Transverse colon (tissue), 4 donors: ENCODE data around the gene CFAP126. TPM values are rescaled to one million over a fixed set of nuclear protein-coding genes. Genes with fewer than 3 reads are reported as not detected.
"Not testable (repeated sequence)": the region's sequence is repeated elsewhere in the genome, so short reads cannot be mapped to it uniquely, and the experiment has no call there.

ENCODE experiments used
- DNase-seq: peaks from one replicate; pipeline ENCODE4 v3.0.0-alpha.2; 2019
- H3K27ac ChIP-seq, 4 donors: fragments of 200-600 bp; sonication (generic); 2 replicates each; pipeline ENCODE4 v1.5.1; 2016 to 2018; ENCODE audit warnings: inconsistent platforms in 4 of 4
- H3K27me3 ChIP-seq: fragments of 200-600 bp; sonication (generic); 2 replicates; pipeline ENCODE4 v1.5.1; 2017; ENCODE audit warnings: inconsistent platforms
- H3K36me3 ChIP-seq, 4 donors: fragments of 200-600 bp; sonication (generic); 2 replicates each; pipeline ENCODE4 v1.5.1; 2017 to 2019; ENCODE audit warnings: inconsistent platforms in 4 of 4
- H3K4me1 ChIP-seq, 4 donors: fragments of 200-600 bp; sonication (generic); 2 replicates each; pipeline ENCODE4 v1.5.1; 2017 to 2020; ENCODE audit warnings: inconsistent platforms in 4 of 4
- H3K4me3 ChIP-seq, 4 donors: fragments of 200-600 bp; sonication (generic); 1 replicate in 1 of 4; 2 replicates in 3 of 4; pipeline versions ENCODE4 v1.5.1 to v1.6.1; 2017 to 2019; ENCODE audit warnings: inconsistent platforms in 4 of 4
- H3K9me3 ChIP-seq, 2 donors: fragments of 200-600 bp; sonication (generic); 2 replicates each; pipeline ENCODE4 v1.5.1; 2017 to 2019; ENCODE audit warnings: inconsistent platforms in 2 of 2
- CTCF ChIP-seq, 5 experiments: fragments of 200-600 bp in 3 of 5; fragments of 450-650 bp in 2 of 5; sonication (generic) in 3 of 5; IDR thresholded peaks; 1 replicate in 2 of 5; 2 replicates in 3 of 5; pipeline ENCODE4 v1.5.1; 2016 to 2017; ENCODE audit warnings: antibody characterized with exemption in 5 of 5, inconsistent platforms in 3 of 5, mild to moderate bottlenecking in 2 of 5, moderate library complexity in 1 of 5
- EP300 ChIP-seq: sonication (generic); formaldehyde crosslinking; IDR thresholded peaks from one replicate; pipeline ENCODE4 v1.6.1; 2017; ENCODE audit warnings: antibody characterized with exemption, low read depth
- POLR2A ChIP-seq: fragments of 450-650 bp; IDR thresholded peaks from one replicate; pipeline ENCODE4 v1.6.1; 2016; ENCODE audit warnings: antibody characterized with exemption, mild to moderate bottlenecking, moderate library complexity
- POLR2AphosphoS5 ChIP-seq, 3 donors: sonication (generic); formaldehyde crosslinking; IDR thresholded peaks; one replicate each; pipeline ENCODE4 v1.6.1; 2016; ENCODE audit warnings: antibody characterized with exemption in 3 of 3
- WGBS, 2 donors: methylation state at CpG; one replicate each; pipeline ENCODE4 v1.1.5; 2018; ENCODE audit warnings: low coverage in 1 of 2; 5-methylcytosine and 5-hydroxymethylcytosine counted together
- in situ Hi-C, 4 donors: fragments of 200-750 bp; cut with MboI; loops; one replicate each; pipeline versions ENCODE4 v1.15.0 to v1.15.1; 2017; ENCODE audit warnings: low sequenced_read_pairs in 3 of 4, low pct_ligation_motif_present in 1 of 4, low pct_unique_long_range_greater_than_20kb in 1 of 4
- intact Hi-C: fragments of 100-400 bp; cut with DNase I; formaldehyde crosslinking; loops from one replicate; pipeline ENCODE4 v1.15.1; 2023; ENCODE audit warnings: low total_unique reads
- total RNA-seq, 4 donors: library from RNA; depleted of rRNA; stranded (reverse); fragments of >200 nt; gene quantifications; one replicate each; pipeline ENCODE4 v1.1.0, GENCODE V29; 2016

CFAP126 gene
- total RNA-seq: not detected

- in situ Hi-C loops (no loop called here), intact Hi-C loops (no loop called here)
- TF ChIP-seq POLR2AphosphoS5 (IDR thresholded peaks at IDR 0.05) (no peak), POLR2A (no peak), EP300 (no peak), CTCF (IDR thresholded peaks at IDR 0.05) (no peak)
- Histone ChIP-seq H3K9me3 (no peaks in the 10 kb centered on the region), H3K27me3 (no peaks in the 10 kb centered on the region), H3K4me1 (peaks cover 0 to 8% (median 1%) of the 10 kb centered on the region in 4 donors), H3K4me3 (no peak within 1 kb of the TSS), H3K27ac (peak within 1 kb of the TSS in 2 of 4 donors; percentile 29 to 44), H3K36me3 (peaks cover 0 to 16% (median 0%) of the 10 kb centered on the region in 4 donors)
- DNase-seq: peak; percentile 38
- WGBS, 2 donors: 28 to 37% methylated on average over 3 to 6 of the region's 6 CpGs
These were observed at the start of gene CFAP126 for GRCh38 chr1:161367684-161368400. Gene CFAP126 (minus strand): TSS chr1:161367876. CDS start chr1:161367868, 8 bp downstream.

GRCh38 chr1:161413050-161413449 lies 45.4 kb upstream of the CFAP126 start:
- H3K9me3 ChIP-seq, H3K36me3 ChIP-seq, H3K27me3 ChIP-seq, H3K4me3 ChIP-seq, DNase-seq, H3K27ac ChIP-seq, intact Hi-C loops, in situ Hi-C loops: not testable (repeated sequence)
- 92 to 100% methylated on average over 1 to 7 of the region's 7 CpGs for WGBS, 2 donors
- H3K4me1 ChIP-seq: peaks cover 0 to 12% (median 0%) of the 10 kb centered on the region in 4 donors

- H3K27ac ChIP-seq, H3K36me3 ChIP-seq, in situ Hi-C loops, H3K27me3 ChIP-seq, DNase-seq, intact Hi-C loops, H3K9me3 ChIP-seq, H3K4me3 ChIP-seq: not testable (repeated sequence)
- WGBS, 2 donors: 87% methylated on average over 4 of the region's 4 CpGs
- peaks cover 0 to 12% (median 0%) of the 10 kb centered on the region in 4 donors for H3K4me1 ChIP-seq
These were observed 42.9 kb upstream of the CFAP126 start for GRCh38 chr1:161410636-161410970.

- intact Hi-C loops, H3K27ac ChIP-seq, H3K9me3 ChIP-seq, H3K36me3 ChIP-seq, DNase-seq, H3K27me3 ChIP-seq, H3K4me3 ChIP-seq, in situ Hi-C loops: not testable (repeated sequence)
- 20 to 69% methylated on average over 3 to 13 of the region's 13 CpGs for WGBS, 2 donors
- peaks cover 0 to 12% (median 0%) of the 10 kb centered on the region in 4 donors for H3K4me1 ChIP-seq
These were observed 42.4 kb upstream of the CFAP126 start for GRCh38 chr1:161409848-161410635.

GRCh38 chr1:161408429-161409052 lies 40.9 kb upstream of the CFAP126 start:
- Histone ChIP-seq H3K36me3 (no peaks in the 10 kb centered on the region), H3K9me3 (no peaks in the 10 kb centered on the region), H3K4me1 (peaks cover 0 to 12% (median 0%) of the 10 kb centered on the region in 4 donors), H3K27me3 (no peaks in the 10 kb centered on the region), H3K27ac (no peak overlapping the region), H3K4me3 (no peak overlapping the region)
- in situ Hi-C loops (no loop called here), intact Hi-C loops (no loop called here)
- no peak for TF ChIP-seq POLR2A
- TF ChIP-seq EP300: no peak
- TF ChIP-seq CTCF (IDR thresholded peaks at IDR 0.05): no peak
- no peak for TF ChIP-seq POLR2AphosphoS5 (IDR thresholded peaks at IDR 0.05)
- 14 to 65% methylated on average over 1 to 3 of the region's 3 CpGs for WGBS, 2 donors
- no peak for DNase-seq
